HepG2 (cell line): Measurements from ENCODE around the gene TGFA. TPM values are rescaled to one million over a fixed set of nuclear protein-coding genes. Genes with fewer than 3 reads are reported as not detected.

Source experiments
- ATF7 ChIP-seq, 2 experiments: fragments of 450-650 bp in 1 of 2; sonication (generic) in 1 of 2; formaldehyde crosslinking in 1 of 2; IDR thresholded peaks; 2 replicates each; pipeline versions ENCODE4 v1.4.0 to v1.6.1; 2016 to 2020; ENCODE audit warnings: antibody characterized with exemption in 1 of 2, mild to moderate bottlenecking in 1 of 2, missing genetic modification reagents in 1 of 2
- EHMT2 ChIP-seq: fragments of 200-600 bp; sonication (generic); IDR thresholded peaks from 2 replicates; pipeline ENCODE4 v1.7.0; 2017; ENCODE audit warnings: antibody characterized with exemption, low read depth, low read length, borderline replicate concordance
- HDAC2 ChIP-seq: sonication (generic); formaldehyde crosslinking; IDR thresholded peaks from 2 replicates; pipeline ENCODE4 v1.4.0; 2020; ENCODE audit warnings: missing genetic modification reagents
- HOXA5 ChIP-seq: sonication (generic); formaldehyde crosslinking; IDR thresholded peaks from 2 replicates; pipeline ENCODE4 v1.4.0; 2020; ENCODE audit warnings: missing genetic modification reagents
- KLF6 ChIP-seq: IDR thresholded peaks from 2 replicates; pipeline ENCODE4 v1.8.0; 2016; ENCODE audit warnings: missing biosample characterization, missing genetic modification reagents
- MATR3 ChIP-seq: sonication (generic); formaldehyde crosslinking; IDR thresholded peaks from 2 replicates; pipeline ENCODE4 v1.4.0; 2020; ENCODE audit warnings: missing genetic modification reagents
- MAX ChIP-seq: IDR thresholded peaks from 2 replicates; pipeline ENCODE4 v1.6.1; 2012; ENCODE audit warnings: inconsistent platforms
- PRDM10 ChIP-seq: sonication (generic); formaldehyde crosslinking; IDR thresholded peaks from 2 replicates; pipeline ENCODE4 v1.4.0; 2020; ENCODE audit warnings: low read depth, missing genetic modification reagents
- RCOR2 ChIP-seq: IDR thresholded peaks from 2 replicates; pipeline ENCODE4 v1.6.1; 2016; ENCODE audit warnings: missing biosample characterization, missing genetic modification reagents
- SOX13 ChIP-seq, 3 experiments: fragments of 450-650 bp in 1 of 3; sonication (generic) in 1 of 3; formaldehyde crosslinking in 1 of 3; IDR thresholded peaks in 2 of 3; conservative IDR thresholded peaks in 1 of 3; 2 replicates each; pipeline versions ENCODE4 v1.5.0 to v1.6.1; 2016 to 2020; ENCODE audit warnings: antibody characterized with exemption in 1 of 3, mild to moderate bottlenecking in 1 of 3, missing compliant biosample characterization in 1 of 3, missing genetic modification reagents in 1 of 3, moderate library complexity in 1 of 3
- ZNF768 ChIP-seq: sonication (generic); formaldehyde crosslinking; IDR thresholded peaks from 2 replicates; pipeline ENCODE4 v1.4.0; 2020; ENCODE audit warnings: missing genetic modification reagents
- ZNF879 ChIP-seq: sonication (generic); formaldehyde crosslinking; IDR thresholded peaks from 2 replicates; pipeline ENCODE4 v1.8.1; 2023; ENCODE audit warnings: missing genetic modification reagents
- polyA plus RNA-seq, 8 experiments: library from polyadenylated mRNA; depleted of rRNA in 3 of 8; stranded (reverse) in 7 of 8; unstranded in 1 of 8; fragments of >200 nt; fragmentation: Illumina TruSeq in 4 of 8; extraction: Trizol in 4 of 8; gene quantifications; 2 replicates each; pipeline versions ENCODE4 v1.2.1 to v1.2.3, GENCODE V29; 2011 to 2016; ENCODE audit warnings: low read depth in 4 of 8, missing spikeins in 1 of 8, mixed read lengths in 1 of 8; ENCODE audit not compliant: insufficient read depth in 1 of 8
- total RNA-seq, 5 experiments: library from RNA; depleted of rRNA; stranded (reverse); fragments of >200 nt; fragmentation: Illumina TruSeq; extraction: Trizol; gene quantifications; 2 replicates each; pipeline ENCODE4 v1.2.3, GENCODE V29; 2016; ENCODE audit warnings: low read depth in 1 of 5
- TF ChIP-seq, protein P1 (sequence below): sonication (generic); formaldehyde crosslinking; IDR thresholded peaks from 2 replicates; pipeline ENCODE4 v1.5.1; 2020; ENCODE audit warnings: mild to moderate bottlenecking, moderate library complexity, missing genetic modification reagents
- TF ChIP-seq, protein P2 (sequence below): sonication (generic); formaldehyde crosslinking; IDR thresholded peaks from 2 replicates; pipeline ENCODE4 v1.4.0; 2020; ENCODE audit warnings: missing genetic modification reagents, borderline replicate concordance
- TF ChIP-seq, protein P3 (sequence below): sonication (generic); formaldehyde crosslinking; IDR thresholded peaks from 2 replicates; pipeline ENCODE4 v1.4.0; 2020; ENCODE audit warnings: missing genetic modification reagents; ENCODE audit errors: not compliant biosample characterization

Gene TGFA
- total and polyA plus RNA-seq, 2 of the 13 experiments (the other 11 are each of a cell fraction or from before 2014, with no cell fraction given), result 7.8 to 15.3 TPM

GRCh38 chr2:70525032-70525431, 28.6 kb downstream of the TGFA start (continued):
- TF ChIP-seq HOXA5 (no peak), SOX13 (IDR thresholded peaks at IDR 0.05) (no peak), SOX13 (CRISPR knock-in tag; conservative IDR thresholded peaks at IDR 0.05 in 1 of 2, IDR thresholded peaks at IDR 0.05 in 1 of 2) (peak in 1 of 2 experiments; percentile 78; a peak in 2 of 4 replicates), ZNF768 (CRISPR knock-in tag) (no peak), EHMT2 (peak; percentile 33; the same call in 1 of the 2 replicates), KLF6 (CRISPR knock-in tag) (no peak), MATR3 (CRISPR knock-in tag) (no peak), ZNF879 (no peak), MAX (no peak), HDAC2 (CRISPR knock-in tag) (0 out of 2 replicates have a peak, but pooled peaks have one; percentile 30), PRDM10 (CRISPR knock-in tag) (no peak), ATF7 (IDR thresholded peaks at IDR 0.05) (no peak), ATF7 (CRISPR knock-in tag; IDR thresholded peaks at IDR 0.05) (peak; percentile 83), RCOR2 (peak; percentile 68)
- TF ChIP-seq, protein P1, sequence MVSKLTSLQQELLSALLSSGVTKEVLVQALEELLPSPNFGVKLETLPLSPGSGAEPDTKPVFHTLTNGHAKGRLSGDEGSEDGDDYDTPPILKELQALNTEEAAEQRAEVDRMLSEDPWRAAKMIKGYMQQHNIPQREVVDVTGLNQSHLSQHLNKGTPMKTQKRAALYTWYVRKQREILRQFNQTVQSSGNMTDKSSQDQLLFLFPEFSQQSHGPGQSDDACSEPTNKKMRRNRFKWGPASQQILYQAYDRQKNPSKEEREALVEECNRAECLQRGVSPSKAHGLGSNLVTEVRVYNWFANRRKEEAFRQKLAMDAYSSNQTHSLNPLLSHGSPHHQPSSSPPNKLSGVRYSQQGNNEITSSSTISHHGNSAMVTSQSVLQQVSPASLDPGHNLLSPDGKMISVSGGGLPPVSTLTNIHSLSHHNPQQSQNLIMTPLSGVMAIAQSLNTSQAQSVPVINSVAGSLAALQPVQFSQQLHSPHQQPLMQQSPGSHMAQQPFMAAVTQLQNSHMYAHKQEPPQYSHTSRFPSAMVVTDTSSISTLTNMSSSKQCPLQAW (CRISPR knock-in tag), result no peak
- TF ChIP-seq, protein P2, sequence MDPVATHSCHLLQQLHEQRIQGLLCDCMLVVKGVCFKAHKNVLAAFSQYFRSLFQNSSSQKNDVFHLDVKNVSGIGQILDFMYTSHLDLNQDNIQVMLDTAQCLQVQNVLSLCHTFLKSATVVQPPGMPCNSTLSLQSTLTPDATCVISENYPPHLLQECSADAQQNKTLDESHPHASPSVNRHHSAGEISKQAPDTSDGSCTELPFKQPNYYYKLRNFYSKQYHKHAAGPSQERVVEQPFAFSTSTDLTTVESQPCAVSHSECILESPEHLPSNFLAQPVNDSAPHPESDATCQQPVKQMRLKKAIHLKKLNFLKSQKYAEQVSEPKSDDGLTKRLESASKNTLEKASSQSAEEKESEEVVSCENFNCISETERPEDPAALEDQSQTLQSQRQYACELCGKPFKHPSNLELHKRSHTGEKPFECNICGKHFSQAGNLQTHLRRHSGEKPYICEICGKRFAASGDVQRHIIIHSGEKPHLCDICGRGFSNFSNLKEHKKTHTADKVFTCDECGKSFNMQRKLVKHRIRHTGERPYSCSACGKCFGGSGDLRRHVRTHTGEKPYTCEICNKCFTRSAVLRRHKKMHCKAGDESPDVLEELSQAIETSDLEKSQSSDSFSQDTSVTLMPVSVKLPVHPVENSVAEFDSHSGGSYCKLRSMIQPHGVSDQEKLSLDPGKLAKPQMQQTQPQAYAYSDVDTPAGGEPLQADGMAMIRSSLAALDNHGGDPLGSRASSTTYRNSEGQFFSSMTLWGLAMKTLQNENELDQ (CRISPR knock-in tag), result no peak
- TF ChIP-seq, protein P3, sequence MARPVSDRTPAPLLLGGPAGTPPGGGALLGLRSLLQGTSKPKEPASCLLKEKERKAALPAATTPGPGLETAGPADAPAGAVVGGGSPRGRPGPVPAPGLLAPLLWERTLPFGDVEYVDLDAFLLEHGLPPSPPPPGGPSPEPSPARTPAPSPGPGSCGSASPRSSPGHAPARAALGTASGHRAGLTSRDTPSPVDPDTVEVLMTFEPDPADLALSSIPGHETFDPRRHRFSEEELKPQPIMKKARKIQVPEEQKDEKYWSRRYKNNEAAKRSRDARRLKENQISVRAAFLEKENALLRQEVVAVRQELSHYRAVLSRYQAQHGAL (CRISPR knock-in tag), result no peak
